WTC11 (cell line): Measurements from ENCODE around the gene RBM47. TPM values are rescaled to one million over a fixed set of nuclear protein-coding genes. Genes with fewer than 3 reads are reported as not detected.
A peak's percentile ranks its signal among the peaks of the same experiment; 100 is the strongest.
"Not testable (repeated sequence)": the region's sequence is repeated elsewhere in the genome, so short reads cannot be mapped to it uniquely, and the experiment has no call there.

Experiments
- ATAC-seq: fragments of 200-7000 bp; cut with Tn5 transposase; 2 replicates; pipeline ENCODE4 v1.10.0; 2021; ENCODE audit warnings: mild to moderate bottlenecking, moderate library complexity
- CTCF ChIA-PET: fragments of 300-600 bp; sonication (Branson Sonifier 250); formaldehyde crosslinking; loops from one replicate; lab custom pipeline; 2021; ENCODE audit warnings: antibody characterized with exemption; lab: Charles Lee
- POLR2A ChIA-PET: fragments of 350-600 bp; sonication (Branson Sonifier 250); formaldehyde crosslinking; loops from one replicate; lab custom pipeline; 2021; ENCODE audit warnings: antibody characterized with exemption; lab: Charles Lee
- DNase-seq: peaks from one replicate; pipeline ENCODE4 v3.0.0; 2021; ENCODE audit warnings: low spot score
- H3K27ac Mint-ChIP-seq: 2 replicates; pipeline ENCODE4 v1.8.0; 2021; ENCODE audit warnings: mixed read lengths
- H3K27me3 Mint-ChIP-seq: 2 replicates; pipeline ENCODE4 v1.8.0; 2021; ENCODE audit warnings: low read depth, mild to moderate bottlenecking, moderate library complexity, mixed read lengths
- H3K36me3 Mint-ChIP-seq: 2 replicates; pipeline ENCODE4 v1.8.0; 2021; ENCODE audit warnings: mixed read lengths
- H3K4me1 Mint-ChIP-seq: 2 replicates; pipeline ENCODE4 v1.8.0; 2022; ENCODE audit warnings: mixed read lengths
- H3K4me3 Mint-ChIP-seq: 2 replicates; pipeline ENCODE4 v1.8.0; 2021; ENCODE audit warnings: mild to moderate bottlenecking, moderate library complexity, mixed read lengths
- H3K9me3 Mint-ChIP-seq: 2 replicates; pipeline ENCODE4 v1.8.0; 2021; ENCODE audit warnings: mixed read lengths
- ARID4B ChIP-seq: sonication (generic); formaldehyde crosslinking; IDR thresholded peaks from 2 replicates; pipeline ENCODE4 v1.8.0; 2023; ENCODE audit warnings: missing genetic modification reagents, mild to moderate bottlenecking, borderline replicate concordance
- ATF1 ChIP-seq: sonication (generic); formaldehyde crosslinking; IDR thresholded peaks from 2 replicates; pipeline ENCODE4 v1.8.1; 2023; ENCODE audit warnings: mild to moderate bottlenecking, moderate library complexity, missing genetic modification reagents
- CREM ChIP-seq: sonication (generic); formaldehyde crosslinking; IDR thresholded peaks from 2 replicates; pipeline ENCODE4 v1.8.1; 2022; ENCODE audit warnings: mild to moderate bottlenecking, missing genetic modification reagents, moderate library complexity
- CTCF ChIP-seq: fragments of 200-600 bp; IDR thresholded peaks from 2 replicates; pipeline ENCODE4 v1.8.0; 2022; ENCODE audit warnings: antibody characterized with exemption
- E2F1 ChIP-seq: sonication (generic); formaldehyde crosslinking; IDR thresholded peaks from 2 replicates; pipeline ENCODE4 v1.8.0; 2022; ENCODE audit warnings: mild to moderate bottlenecking, missing genetic modification reagents
- EMX1 ChIP-seq: fragments of 250-450 bp; sonication (Bioruptor Pico); IDR thresholded peaks from 2 replicates; pipeline ENCODE4 v1.8.0; 2021; ENCODE audit warnings: mild to moderate bottlenecking
- ETV6 ChIP-seq: sonication (generic); formaldehyde crosslinking; IDR thresholded peaks from 2 replicates; pipeline ENCODE4 v1.8.1; 2022; ENCODE audit warnings: mild to moderate bottlenecking, missing genetic modification reagents
- FOXP1 ChIP-seq: sonication (generic); formaldehyde crosslinking; IDR thresholded peaks from 2 replicates; pipeline ENCODE4 v1.8.0; 2022; ENCODE audit warnings: missing genetic modification reagents, mild to moderate bottlenecking, moderate library complexity, borderline replicate concordance
- GABPB1 ChIP-seq: sonication (generic); formaldehyde crosslinking; IDR thresholded peaks from 2 replicates; pipeline ENCODE4 v1.8.1; 2023; ENCODE audit warnings: mild to moderate bottlenecking, missing genetic modification reagents
- GTF2I ChIP-seq: fragments of 250-450 bp; sonication (Bioruptor Pico); conservative IDR thresholded peaks from 2 replicates; pipeline ENCODE4 v1.4.0; 2021; ENCODE audit warnings: mild to moderate bottlenecking
- MAX ChIP-seq: sonication (generic); formaldehyde crosslinking; IDR thresholded peaks from 2 replicates; pipeline ENCODE4 v1.8.0; 2022; ENCODE audit warnings: mild to moderate bottlenecking, missing genetic modification reagents
- NFE2L1 ChIP-seq: sonication (generic); formaldehyde crosslinking; IDR thresholded peaks from 2 replicates; pipeline ENCODE4 v1.8.1; 2023; ENCODE audit warnings: missing genetic modification reagents
- NR2C2 ChIP-seq: sonication (generic); formaldehyde crosslinking; IDR thresholded peaks from 2 replicates; pipeline ENCODE4 v1.8.0; 2022; ENCODE audit warnings: mild to moderate bottlenecking, missing genetic modification reagents
- PREB ChIP-seq: sonication (generic); formaldehyde crosslinking; IDR thresholded peaks from 2 replicates; pipeline ENCODE4 v1.8.1; 2022; ENCODE audit warnings: mild to moderate bottlenecking, missing genetic modification reagents, moderate library complexity, borderline replicate concordance
- PRRX2 ChIP-seq: fragments of 250-450 bp; sonication (Bioruptor Pico); IDR thresholded peaks from 2 replicates; pipeline ENCODE4 v1.8.0; 2021; ENCODE audit warnings: mild to moderate bottlenecking
- RORB ChIP-seq: fragments of 250-450 bp; sonication (Bioruptor Pico); IDR thresholded peaks from 2 replicates; pipeline ENCODE4 v1.9.0; 2021; ENCODE audit warnings: mild to moderate bottlenecking
- SMAD4 ChIP-seq: sonication (generic); formaldehyde crosslinking; IDR thresholded peaks from 2 replicates; pipeline ENCODE4 v1.8.0; 2022; ENCODE audit warnings: mild to moderate bottlenecking, missing genetic modification reagents
- TEAD1 ChIP-seq: sonication (generic); formaldehyde crosslinking; IDR thresholded peaks from 2 replicates; pipeline ENCODE4 v1.8.0; 2022; ENCODE audit warnings: mild to moderate bottlenecking, missing genetic modification reagents
- ZBTB43 ChIP-seq: sonication (generic); formaldehyde crosslinking; IDR thresholded peaks from 2 replicates; pipeline ENCODE4 v1.8.1; 2023; ENCODE audit warnings: mild to moderate bottlenecking, missing genetic modification reagents
- ZNF121 ChIP-seq: sonication (generic); formaldehyde crosslinking; IDR thresholded peaks from 2 replicates; pipeline ENCODE4 v1.8.0; 2023; ENCODE audit warnings: missing genetic modification reagents
- ZNF232 ChIP-seq: sonication (generic); formaldehyde crosslinking; IDR thresholded peaks from 2 replicates; pipeline ENCODE4 v1.8.0; 2022; ENCODE audit warnings: mild to moderate bottlenecking, missing genetic modification reagents
- ZNF416 ChIP-seq: fragments of 250-450 bp; sonication (Bioruptor Pico); IDR thresholded peaks from 2 replicates; pipeline ENCODE4 v1.9.0; 2021; ENCODE audit warnings: mild to moderate bottlenecking, inconsistent platforms
- ZNF423 ChIP-seq: fragments of 250-450 bp; sonication (Bioruptor Pico); IDR thresholded peaks from 2 replicates; pipeline ENCODE4 v2.1.2; 2022; ENCODE audit warnings: mild to moderate bottlenecking, moderate library complexity
- total RNA-seq: library from RNA; stranded (reverse); gene quantifications from 3 replicates; pipeline ENCODE4 v1.2.3, GENCODE V29; 2021

The RBM47 gene
- total RNA-seq, 1 experiment from 2014 or later: 97.9 TPM

GRCh38 chr4:40628888-40629287 is 776 bp downstream of the RBM47 start:
- H3K27ac Mint-ChIP-seq: peak overlapping the region; percentile 97
- no peaks in the 10 kb centered on the region for H3K27me3 Mint-ChIP-seq
- peaks cover 15% of the 10 kb centered on the region for H3K36me3 Mint-ChIP-seq
- ChIA-PET POLR2A (interaction anchor here (0.7 to 1.0 kb wide), 2 partner anchors 23 to 597 kb away, joined by 3 to 5 read pairs; no protein-coding TSS in a partner anchor), CTCF (interaction anchor here (0.9 to 1.3 kb wide), 2 partner anchors 44 to 90 kb away, joined by 3 read pairs; no protein-coding TSS in a partner anchor)
- peak overlapping the region; percentile 87 for H3K4me3 Mint-ChIP-seq
- TF ChIP-seq RORB (CRISPR knock-in tag): no peak
- no peak for TF ChIP-seq NFE2L1 (CRISPR knock-in tag)
- no peak for TF ChIP-seq E2F1 (CRISPR knock-in tag)
- TF ChIP-seq NR2C2: no peak
- TF ChIP-seq SMAD4: no peak
- no peak for TF ChIP-seq ZNF121 (CRISPR knock-in tag)
- TF ChIP-seq PREB: no peak
- no peak for TF ChIP-seq ZNF232 (CRISPR knock-in tag)
- TF ChIP-seq ZNF416: no peak
- no peak for TF ChIP-seq ARID4B (CRISPR knock-in tag)
- TF ChIP-seq PRRX2 (CRISPR knock-in tag): no peak
- TF ChIP-seq GTF2I (CRISPR knock-in tag): no peak
- H3K9me3 Mint-ChIP-seq: no peaks in the 10 kb centered on the region
- ATAC-seq (peak; percentile 5; the same call in 1 of the 2 replicates), DNase-seq (no peak)
- H3K4me1 Mint-ChIP-seq: peaks cover 66% of the 10 kb centered on the region

GRCh38 chr4:40628407-40628806 is 1.3 kb downstream of the RBM47 start:
- Mint-ChIP-seq H3K4me3 (peak overlapping the region; percentile 87), H3K36me3 (peaks cover 15% of the 10 kb centered on the region), H3K4me1 (peaks cover 68% of the 10 kb centered on the region), H3K27ac (peak overlapping the region; percentile 97)
- H3K27me3 Mint-ChIP-seq, DNase-seq, CTCF ChIA-PET, H3K9me3 Mint-ChIP-seq, ATAC-seq: not testable (repeated sequence)
- POLR2A ChIA-PET: interaction anchor here (1.0 kb wide), 1 partner anchor 22 kb away, joined by 3 read pairs; no protein-coding TSS in a partner anchor

GRCh38 chr4:40627540-40627939 is 2.1 kb downstream of the RBM47 start:
- DNase-seq (no peak), ATAC-seq (no peak)
- Mint-ChIP-seq H3K9me3 (no peaks in the 10 kb centered on the region), H3K4me3 (peak overlapping the region; percentile 87), H3K36me3 (peaks cover 15% of the 10 kb centered on the region), H3K4me1 (peaks cover 71% of the 10 kb centered on the region), H3K27me3 (no peaks in the 10 kb centered on the region), H3K27ac (peak overlapping the region; percentile 98)
- ChIA-PET POLR2A (no interaction called here), CTCF (no interaction called here)
- no peak for TF ChIP-seq CREM (CRISPR knock-in tag)
- TF ChIP-seq TEAD1 (CRISPR knock-in tag): no peak
- no peak for TF ChIP-seq ATF1 (CRISPR knock-in tag)
- no peak for TF ChIP-seq ETV6 (CRISPR knock-in tag)
- TF ChIP-seq GTF2I (CRISPR knock-in tag): no peak
- TF ChIP-seq ZNF423 (CRISPR knock-in tag): no peak
- TF ChIP-seq EMX1 (CRISPR knock-in tag): no peak
- no peak for TF ChIP-seq FOXP1
- TF ChIP-seq RORB (CRISPR knock-in tag): no peak
- TF ChIP-seq GABPB1 (CRISPR knock-in tag): no peak
- TF ChIP-seq ZBTB43 (CRISPR knock-in tag): no peak
- no peak for TF ChIP-seq CTCF
- TF ChIP-seq SMAD4: no peak
- no peak for TF ChIP-seq MAX (CRISPR knock-in tag)
